Measurements from ENCODE around the gene ELMO3.
A peak's percentile ranks its signal among the peaks of the same experiment; 100 is the strongest.

Gene ELMO3

DNA sequence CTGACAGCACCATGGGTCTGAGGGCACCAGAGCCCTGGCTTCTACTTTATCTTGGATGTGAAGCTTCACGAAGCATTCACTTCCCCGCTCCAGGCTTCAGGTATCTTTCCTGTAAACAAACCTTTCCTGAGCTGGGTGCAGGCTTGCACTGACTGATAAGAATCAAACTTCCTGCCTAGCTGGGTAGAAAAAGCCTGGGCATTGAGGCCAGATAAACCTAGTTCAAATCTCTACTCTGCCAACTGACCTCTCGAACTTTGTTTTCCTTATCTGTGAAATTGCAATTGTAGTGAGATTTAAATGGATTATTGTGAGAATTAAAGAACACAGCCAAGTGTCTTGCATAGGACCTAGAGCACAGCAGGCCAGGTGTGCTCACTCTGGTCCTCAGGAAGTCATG lies 25.1 kb downstream of the ELMO3 start:
- POLR2A ChIA-PET = interaction anchor here (1.2 to 1.6 kb wide), 3 partner anchors 22 to 26 kb away, joined by 3 to 6 read pairs (median 4); no protein-coding TSS in a partner anchor
- no peaks in the 10 kb centered on the region for H3K9me3 ChIP-seq (ENCODE audit: control insufficient read depth, insufficient read depth, low read depth, low read length)
- H3K36me3 ChIP-seq (ENCODE audit: control insufficient read depth in 2 of 2, insufficient read depth in 1 of 2, low read length in 2 of 2) = peaks cover 0 to 15% of the 10 kb centered on the region in 2 experiments; a peak in 1 of 3 replicates
- H3K4me3 ChIP-seq (ENCODE audit: low read depth, low read length) = no peak overlapping the region
- H3K4me1 ChIP-seq (ENCODE audit: control insufficient read depth, insufficient read depth, low read length) = no peaks in the 10 kb centered on the region
- CTCF ChIA-PET = interaction anchor here (0.7 to 1.1 kb wide), 3 partner anchors 15 to 677 kb away, joined by 3 to 5 read pairs (median 3); no protein-coding TSS in a partner anchor
- TF ChIP-seq, protein P1, sequence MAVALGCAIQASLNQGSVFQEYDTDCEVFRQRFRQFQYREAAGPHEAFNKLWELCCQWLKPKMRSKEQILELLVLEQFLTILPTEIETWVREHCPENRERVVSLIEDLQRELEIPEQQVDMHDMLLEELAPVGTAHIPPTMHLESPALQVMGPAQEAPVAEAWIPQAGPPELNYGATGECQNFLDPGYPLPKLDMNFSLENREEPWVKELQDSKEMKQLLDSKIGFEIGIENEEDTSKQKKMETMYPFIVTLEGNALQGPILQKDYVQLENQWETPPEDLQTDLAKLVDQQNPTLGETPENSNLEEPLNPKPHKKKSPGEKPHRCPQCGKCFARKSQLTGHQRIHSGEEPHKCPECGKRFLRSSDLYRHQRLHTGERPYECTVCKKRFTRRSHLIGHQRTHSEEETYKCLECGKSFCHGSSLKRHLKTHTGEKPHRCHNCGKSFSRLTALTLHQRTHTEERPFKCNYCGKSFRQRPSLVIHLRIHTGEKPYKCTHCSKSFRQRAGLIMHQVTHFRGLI (tag by site-specific recombination; IDR thresholded peaks at IDR 0.05) = no peak
- no peak for TF ChIP-seq ZNF2 (tag by site-specific recombination; IDR thresholded peaks at IDR 0.05)
- TF ChIP-seq, protein P2, sequence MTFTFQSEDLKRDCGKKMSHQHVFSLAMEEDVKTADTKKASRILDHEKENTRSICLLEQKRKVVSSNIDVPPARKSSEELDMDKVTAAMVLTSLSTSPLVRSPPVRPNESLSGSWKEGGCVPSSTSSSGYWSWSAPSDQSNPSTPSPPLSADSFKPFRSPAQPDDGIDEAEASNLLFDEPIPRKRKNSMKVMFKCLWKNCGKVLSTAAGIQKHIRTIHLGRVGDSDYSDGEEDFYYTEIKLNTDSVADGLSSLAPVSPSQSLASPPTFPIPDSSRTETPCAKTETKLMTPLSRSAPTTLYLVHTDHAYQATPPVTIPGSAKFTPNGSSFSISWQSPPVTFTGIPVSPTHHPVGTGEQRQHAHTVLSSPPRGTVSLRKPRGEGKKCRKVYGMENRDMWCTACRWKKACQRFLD (tag by site-specific recombination; IDR thresholded peaks at IDR 0.05) = no peak
- TF ChIP-seq YY2 (tag by site-specific recombination; IDR thresholded peaks at IDR 0.05) = no peak
- no peak for TF ChIP-seq ZNF555 (tag by site-specific recombination; conservative IDR thresholded peaks at IDR 0.05)
- no peak for TF ChIP-seq ZNF561 (tag by site-specific recombination; IDR thresholded peaks at IDR 0.05; ENCODE audit: borderline replicate concordance)
- TF ChIP-seq, protein P3, sequence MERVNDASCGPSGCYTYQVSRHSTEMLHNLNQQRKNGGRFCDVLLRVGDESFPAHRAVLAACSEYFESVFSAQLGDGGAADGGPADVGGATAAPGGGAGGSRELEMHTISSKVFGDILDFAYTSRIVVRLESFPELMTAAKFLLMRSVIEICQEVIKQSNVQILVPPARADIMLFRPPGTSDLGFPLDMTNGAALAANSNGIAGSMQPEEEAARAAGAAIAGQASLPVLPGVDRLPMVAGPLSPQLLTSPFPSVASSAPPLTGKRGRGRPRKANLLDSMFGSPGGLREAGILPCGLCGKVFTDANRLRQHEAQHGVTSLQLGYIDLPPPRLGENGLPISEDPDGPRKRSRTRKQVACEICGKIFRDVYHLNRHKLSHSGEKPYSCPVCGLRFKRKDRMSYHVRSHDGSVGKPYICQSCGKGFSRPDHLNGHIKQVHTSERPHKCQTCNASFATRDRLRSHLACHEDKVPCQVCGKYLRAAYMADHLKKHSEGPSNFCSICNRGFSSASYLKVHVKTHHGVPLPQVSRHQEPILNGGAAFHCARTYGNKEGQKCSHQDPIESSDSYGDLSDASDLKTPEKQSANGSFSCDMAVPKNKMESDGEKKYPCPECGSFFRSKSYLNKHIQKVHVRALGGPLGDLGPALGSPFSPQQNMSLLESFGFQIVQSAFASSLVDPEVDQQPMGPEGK (tag by site-specific recombination; IDR thresholded peaks at IDR 0.05) = no peak
- TF ChIP-seq ZNF837 (tag by site-specific recombination; IDR thresholded peaks at IDR 0.05) = no peak
- TF ChIP-seq KLF1 (tag by site-specific recombination; IDR thresholded peaks at IDR 0.05) = no peak
- no peak for TF ChIP-seq ZBTB1 (tag by site-specific recombination; IDR thresholded peaks at IDR 0.05)
- H3K27ac ChIP-seq (ENCODE audit: extremely low read depth, low read depth, low read length) = no peak overlapping the region

DNA sequence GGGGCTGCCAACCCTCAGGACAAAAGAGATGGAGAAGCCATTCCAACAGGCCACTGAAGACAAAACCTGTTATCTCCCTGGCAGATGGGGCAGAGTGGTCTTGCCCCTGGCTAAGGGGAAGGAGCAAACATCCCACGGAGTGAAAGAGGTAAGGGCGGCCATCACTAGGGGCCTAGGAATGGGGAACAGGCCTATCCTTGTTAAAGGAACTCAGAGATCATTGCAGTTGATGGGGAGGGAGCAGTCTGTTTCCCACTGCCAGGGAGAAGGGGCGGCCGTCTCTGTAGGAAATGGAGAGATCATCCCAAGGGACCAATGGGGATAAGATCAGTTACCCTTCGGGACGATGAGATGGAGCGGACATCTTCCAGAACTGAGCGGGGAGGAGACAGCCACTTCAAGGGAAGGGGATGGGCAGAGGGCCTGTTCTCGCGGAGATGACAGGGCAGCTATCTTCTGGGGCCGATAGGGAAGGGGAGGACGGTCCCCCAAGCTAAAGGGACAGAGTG lies 27.4 kb downstream of the ELMO3 start:
- Histone ChIP-seq H3K9me3 (ENCODE audit: control insufficient read depth, insufficient read depth, low read depth, low read length) (no peaks in the 10 kb centered on the region), H3K27ac (ENCODE audit: extremely low read depth, low read depth, low read length) (no peak overlapping the region; the same call in 1 of the 2 replicates), H3K4me3 (ENCODE audit: low read depth, low read length) (peak overlapping the region; percentile 93), H3K36me3 (ENCODE audit: control insufficient read depth in 2 of 2, insufficient read depth in 1 of 2, low read length in 2 of 2) (peaks cover 0 to 39% of the 10 kb centered on the region in 2 experiments; a peak in 1 of 3 replicates), H3K4me1 (ENCODE audit: control insufficient read depth, insufficient read depth, low read length) (no peaks in the 10 kb centered on the region)
- ChIA-PET POLR2A (interaction anchor here (0.5 to 10.0 kb wide), 14 partner anchors 8 to 144 kb away, joined by 3 to 109 read pairs (median 5); partner anchors contain the start of genes FHOD1, KCTD19, LRRC36 and SLC9A5), CTCF (interaction anchor here (0.7 to 1.9 kb wide), 9 partner anchors 13 to 239 kb away, joined by 3 to 7 read pairs (median 4); partner anchors contain the start of genes ELMO3 and ZDHHC1)
- no peak for TF ChIP-seq ZNF354C (tag by site-specific recombination; IDR thresholded peaks at IDR 0.05; ENCODE audit: borderline replicate concordance, low read depth)
- TF ChIP-seq ZNF2 (tag by site-specific recombination; IDR thresholded peaks at IDR 0.05) = no peak
- TF ChIP-seq ZXDB (tag by site-specific recombination; IDR thresholded peaks at IDR 0.05) = no peak
- TF ChIP-seq, protein P3 (tag by site-specific recombination; IDR thresholded peaks at IDR 0.05) = no peak
- TF ChIP-seq, protein P4, sequence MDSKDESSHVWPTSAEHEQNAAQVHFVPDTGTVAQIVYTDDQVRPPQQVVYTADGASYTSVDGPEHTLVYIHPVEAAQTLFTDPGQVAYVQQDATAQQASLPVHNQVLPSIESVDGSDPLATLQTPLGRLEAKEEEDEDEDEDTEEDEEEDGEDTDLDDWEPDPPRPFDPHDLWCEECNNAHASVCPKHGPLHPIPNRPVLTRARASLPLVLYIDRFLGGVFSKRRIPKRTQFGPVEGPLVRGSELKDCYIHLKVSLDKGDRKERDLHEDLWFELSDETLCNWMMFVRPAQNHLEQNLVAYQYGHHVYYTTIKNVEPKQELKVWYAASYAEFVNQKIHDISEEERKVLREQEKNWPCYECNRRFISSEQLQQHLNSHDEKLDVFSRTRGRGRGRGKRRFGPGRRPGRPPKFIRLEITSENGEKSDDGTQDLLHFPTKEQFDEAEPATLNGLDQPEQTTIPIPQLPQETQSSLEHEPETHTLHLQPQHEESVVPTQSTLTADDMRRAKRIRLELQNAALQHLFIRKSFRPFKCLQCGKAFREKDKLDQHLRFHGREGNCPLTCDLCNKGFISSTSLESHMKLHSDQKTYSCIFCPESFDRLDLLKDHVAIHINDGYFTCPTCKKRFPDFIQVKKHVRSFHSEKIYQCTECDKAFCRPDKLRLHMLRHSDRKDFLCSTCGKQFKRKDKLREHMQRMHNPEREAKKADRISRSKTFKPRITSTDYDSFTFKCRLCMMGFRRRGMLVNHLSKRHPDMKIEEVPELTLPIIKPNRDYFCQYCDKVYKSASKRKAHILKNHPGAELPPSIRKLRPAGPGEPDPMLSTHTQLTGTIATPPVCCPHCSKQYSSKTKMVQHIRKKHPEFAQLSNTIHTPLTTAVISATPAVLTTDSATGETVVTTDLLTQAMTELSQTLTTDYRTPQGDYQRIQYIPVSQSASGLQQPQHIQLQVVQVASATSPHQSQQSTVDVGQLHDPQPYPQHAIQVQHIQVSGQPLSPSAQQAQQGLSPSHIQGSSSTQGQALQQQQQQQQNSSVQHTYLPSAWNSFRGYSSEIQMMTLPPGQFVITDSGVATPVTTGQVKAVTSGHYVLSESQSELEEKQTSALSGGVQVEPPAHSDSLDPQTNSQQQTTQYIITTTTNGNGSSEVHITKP (tag by site-specific recombination; IDR thresholded peaks at IDR 0.05) = peak; percentile 67; the same call in 1 of the 2 replicates
- no peak for TF ChIP-seq IKZF3 (tag by site-specific recombination; IDR thresholded peaks at IDR 0.05)
- no peak for TF ChIP-seq ZNF266 (tag by site-specific recombination; IDR thresholded peaks at IDR 0.05; ENCODE audit: low read depth)
- no peak for TF ChIP-seq ZSCAN23 (tag by site-specific recombination; IDR thresholded peaks at IDR 0.05)
- no peak for TF ChIP-seq ZBTB8A (tag by site-specific recombination; IDR thresholded peaks at IDR 0.05)
- TF ChIP-seq, protein P5, sequence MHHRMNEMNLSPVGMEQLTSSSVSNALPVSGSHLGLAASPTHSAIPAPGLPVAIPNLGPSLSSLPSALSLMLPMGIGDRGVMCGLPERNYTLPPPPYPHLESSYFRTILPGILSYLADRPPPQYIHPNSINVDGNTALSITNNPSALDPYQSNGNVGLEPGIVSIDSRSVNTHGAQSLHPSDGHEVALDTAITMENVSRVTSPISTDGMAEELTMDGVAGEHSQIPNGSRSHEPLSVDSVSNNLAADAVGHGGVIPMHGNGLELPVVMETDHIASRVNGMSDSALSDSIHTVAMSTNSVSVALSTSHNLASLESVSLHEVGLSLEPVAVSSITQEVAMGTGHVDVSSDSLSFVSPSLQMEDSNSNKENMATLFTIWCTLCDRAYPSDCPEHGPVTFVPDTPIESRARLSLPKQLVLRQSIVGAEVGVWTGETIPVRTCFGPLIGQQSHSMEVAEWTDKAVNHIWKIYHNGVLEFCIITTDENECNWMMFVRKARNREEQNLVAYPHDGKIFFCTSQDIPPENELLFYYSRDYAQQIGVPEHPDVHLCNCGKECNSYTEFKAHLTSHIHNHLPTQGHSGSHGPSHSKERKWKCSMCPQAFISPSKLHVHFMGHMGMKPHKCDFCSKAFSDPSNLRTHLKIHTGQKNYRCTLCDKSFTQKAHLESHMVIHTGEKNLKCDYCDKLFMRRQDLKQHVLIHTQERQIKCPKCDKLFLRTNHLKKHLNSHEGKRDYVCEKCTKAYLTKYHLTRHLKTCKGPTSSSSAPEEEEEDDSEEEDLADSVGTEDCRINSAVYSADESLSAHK (tag by site-specific recombination; IDR thresholded peaks at IDR 0.05) = peak; percentile 3; the same call in 1 of the 2 replicates
- TF ChIP-seq ZBTB48 (tag by site-specific recombination; IDR thresholded peaks at IDR 0.05) = peak; percentile 66; the same call in 1 of the 2 replicates
